ENCODE results near the gene ARID5B. TPM values are rescaled to one million over a fixed set of nuclear protein-coding genes. Genes with fewer than 3 reads are reported as not detected.

ARID5B gene
- total and polyA plus RNA-seq, 2 experiments from 2014 or later, result 1.3 to 1.6 TPM

DNA sequence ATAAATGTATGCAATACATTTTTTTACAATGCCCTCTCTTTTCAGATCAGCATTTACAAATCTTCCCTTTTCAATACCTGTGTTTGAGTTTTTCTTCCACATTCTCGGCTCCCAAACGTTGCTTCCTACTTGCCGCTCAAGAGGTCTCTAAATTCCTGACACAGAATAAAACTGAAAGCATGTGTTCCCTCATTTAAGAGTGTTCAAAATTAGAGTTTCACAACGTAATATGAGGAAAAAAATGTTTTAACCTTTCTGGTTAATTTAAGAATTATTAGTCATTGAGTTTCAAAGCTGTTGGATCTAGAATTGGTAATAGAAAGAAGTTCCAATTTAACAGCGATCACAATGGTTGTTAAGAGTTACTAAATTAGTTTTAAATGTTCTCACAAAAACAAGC lies 100.4 kb downstream of the ARID5B start:
- H3K36me3 Mint-ChIP-seq (ENCODE audit: low read depth), result no peaks in the 10 kb centered on the region
- no peaks in the 10 kb centered on the region for H3K4me1 Mint-ChIP-seq

GRCh38 chr10:62002753-62003152 lies 101.3 kb downstream of the ARID5B start:
- Mint-ChIP-seq H3K27ac (no peak overlapping the region), H3K4me3 (no peak overlapping the region), H3K4me1 (no peaks in the 10 kb centered on the region), H3K27me3 (ENCODE audit: insufficient read depth, low read depth, poor library complexity) (peaks cover 4% of the 10 kb centered on the region), H3K36me3 (ENCODE audit: low read depth) (no peaks in the 10 kb centered on the region), H3K9me3 (no peaks in the 10 kb centered on the region)
- Histone ChIP-seq H3K9me2 (ENCODE audit: insufficient read depth) (no peaks in the 10 kb centered on the region; the same call in 1 of the 2 replicates), H3K79me2 (replicated peaks; ENCODE audit: insufficient read depth) (no peaks in the 10 kb centered on the region), H3K27ac (ENCODE audit: low read depth) (no peak overlapping the region), H3K4me2 (no peak overlapping the region), H4K20me1 (replicated peaks; ENCODE audit: insufficient read depth) (no peaks in the 10 kb centered on the region), H2AFZ (no peak overlapping the region), H3K4me1 (ENCODE audit: insufficient read depth) (no peaks in the 10 kb centered on the region), H3K36me3 (ENCODE audit: insufficient read depth) (no peaks in the 10 kb centered on the region), H3K4me3 (no peak overlapping the region), H3K27me3 (ENCODE audit: insufficient read depth) (no peaks in the 10 kb centered on the region), H3F3A (replicated peaks; ENCODE audit: low read depth) (no peaks in the 10 kb centered on the region)
- ATAC-seq (no peak), DNase-seq (ENCODE audit: low spot score) (no peak)
- TF ChIP-seq, protein P1, sequence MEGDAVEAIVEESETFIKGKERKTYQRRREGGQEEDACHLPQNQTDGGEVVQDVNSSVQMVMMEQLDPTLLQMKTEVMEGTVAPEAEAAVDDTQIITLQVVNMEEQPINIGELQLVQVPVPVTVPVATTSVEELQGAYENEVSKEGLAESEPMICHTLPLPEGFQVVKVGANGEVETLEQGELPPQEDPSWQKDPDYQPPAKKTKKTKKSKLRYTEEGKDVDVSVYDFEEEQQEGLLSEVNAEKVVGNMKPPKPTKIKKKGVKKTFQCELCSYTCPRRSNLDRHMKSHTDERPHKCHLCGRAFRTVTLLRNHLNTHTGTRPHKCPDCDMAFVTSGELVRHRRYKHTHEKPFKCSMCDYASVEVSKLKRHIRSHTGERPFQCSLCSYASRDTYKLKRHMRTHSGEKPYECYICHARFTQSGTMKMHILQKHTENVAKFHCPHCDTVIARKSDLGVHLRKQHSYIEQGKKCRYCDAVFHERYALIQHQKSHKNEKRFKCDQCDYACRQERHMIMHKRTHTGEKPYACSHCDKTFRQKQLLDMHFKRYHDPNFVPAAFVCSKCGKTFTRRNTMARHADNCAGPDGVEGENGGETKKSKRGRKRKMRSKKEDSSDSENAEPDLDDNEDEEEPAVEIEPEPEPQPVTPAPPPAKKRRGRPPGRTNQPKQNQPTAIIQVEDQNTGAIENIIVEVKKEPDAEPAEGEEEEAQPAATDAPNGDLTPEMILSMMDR (conservative IDR thresholded peaks at IDR 0.05; ENCODE audit: low read depth in 2 of 2), result no peak
- TF ChIP-seq EZH2 (IDR thresholded peaks at IDR 0.05; ENCODE audit: low read depth, unreplicated experiment) (no peak), ZNF462 (CRISPR knock-in tag; IDR thresholded peaks at IDR 0.05) (no peak), ZNF331 (CRISPR knock-in tag; IDR thresholded peaks at IDR 0.05; ENCODE audit: low read depth) (no peak), STAT1 (IDR thresholded peaks at IDR 0.05; ENCODE audit: unreplicated experiment) (no peak), ZNF114 (CRISPR knock-in tag; IDR thresholded peaks at IDR 0.05) (no peak)

More for the DNA sequence above, 100.4 kb downstream of the ARID5B start:
- Histone ChIP-seq H3K4me3 (no peak overlapping the region), H3K27ac (ENCODE audit: low read depth) (no peak overlapping the region), H2AFZ (no peak overlapping the region), H3K36me3 (ENCODE audit: insufficient read depth) (no peaks in the 10 kb centered on the region), H4K20me1 (replicated peaks; ENCODE audit: insufficient read depth) (no peaks in the 10 kb centered on the region), H3F3A (replicated peaks; ENCODE audit: low read depth) (no peaks in the 10 kb centered on the region), H3K79me2 (replicated peaks; ENCODE audit: insufficient read depth) (no peaks in the 10 kb centered on the region), H3K4me2 (no peak overlapping the region), H3K27me3 (ENCODE audit: insufficient read depth) (no peaks in the 10 kb centered on the region), H3K4me1 (ENCODE audit: insufficient read depth) (no peaks in the 10 kb centered on the region), H3K9me2 (ENCODE audit: insufficient read depth) (no peaks in the 10 kb centered on the region; the same call in 1 of the 2 replicates)
- H3K27me3 Mint-ChIP-seq (ENCODE audit: insufficient read depth, low read depth, poor library complexity), result peaks cover 4% of the 10 kb centered on the region
- H3K9me3 Mint-ChIP-seq, result no peaks in the 10 kb centered on the region
- no peak overlapping the region for H3K27ac Mint-ChIP-seq
- TF ChIP-seq POLR2AphosphoS5 (IDR thresholded peaks at IDR 0.05; ENCODE audit: low read depth), result no peak
- TF ChIP-seq CREB1 (CRISPR knock-in tag; IDR thresholded peaks at IDR 0.05; ENCODE audit: low read depth), result no peak
- DNase-seq (ENCODE audit: low spot score) (no peak), ATAC-seq (no peak)
- no peak overlapping the region for H3K4me3 Mint-ChIP-seq

All from GM23338 (cell line).